IMR-90 (cell line): ENCODE results near the gene TENT5A. TPM values are rescaled to one million over a fixed set of nuclear protein-coding genes. Genes with fewer than 3 reads are reported as not detected.

ENCODE experiments used
- ATAC-seq: fragments of 200-7000 bp; cut with Tn5 transposase; 2 replicates; pipeline ENCODE4 v1.9.1; 2020; ENCODE audit warnings: low read depth, mild to moderate bottlenecking, moderate library complexity
- BruUV-seq: library from RNA; stranded (reverse); fragments of 400-500 nt; replicated peaks from 2 replicates; lab custom pipeline; 2021; lab: Mats Ljungman, UMichigan
- CTCF ChIA-PET: fragments of 300-600 bp; formaldehyde crosslinking; extraction: SDS; loops from one replicate; lab custom pipeline; 2021; ENCODE audit warnings: antibody characterized with exemption; lab: Yijun Ruan, JAX
- POLR2A ChIA-PET: fragments of 300-600 bp; sonication (Branson Sonifier 250); formaldehyde crosslinking; loops from one replicate; lab custom pipeline; 2022; ENCODE audit warnings: antibody characterized with exemption; ENCODE audit not compliant: unreplicated experiment; lab: Charles Lee
- DNase-seq: peaks from one replicate; pipeline ENCODE4 v3.0.0; 2013
- H2AFZ ChIP-seq: replicated peaks from 2 replicates; pipeline ENCODE3; 2013; ENCODE audit warnings: low read length, mild to moderate bottlenecking; ENCODE audit not compliant: poor library complexity
- H2AK5ac ChIP-seq: 2 replicates; pipeline ENCODE4 v1.6.1; 2013; ENCODE audit warnings: low read depth, low read length, inconsistent platforms
- H2AK9ac ChIP-seq: replicated peaks from 2 replicates; pipeline ENCODE3; 2013; ENCODE audit warnings: mild to moderate bottlenecking, low read depth, low read length, moderate library complexity; ENCODE audit not compliant: poor library complexity
- H2BK120ac ChIP-seq: 2 replicates; pipeline ENCODE4 v1.6.1; 2013; ENCODE audit warnings: low read depth, low read length, inconsistent platforms
- H2BK15ac ChIP-seq: 3 replicates; pipeline ENCODE4 v1.6.1; 2013; ENCODE audit warnings: low read depth, low read length, inconsistent platforms
- H2BK20ac ChIP-seq: 2 replicates; pipeline ENCODE4 v1.6.1; 2013; ENCODE audit warnings: low read depth, mild to moderate bottlenecking, inconsistent platforms, low read length, moderate library complexity
- H2BK5ac ChIP-seq: 2 replicates; pipeline ENCODE4 v1.6.1; 2013; ENCODE audit warnings: mild to moderate bottlenecking, low read depth, low read length, inconsistent platforms; ENCODE audit not compliant: poor library complexity, severe bottlenecking
- H3K14ac ChIP-seq: replicated peaks from 2 replicates; pipeline ENCODE4 v1.6.1; 2013; ENCODE audit warnings: low read depth, low read length, inconsistent platforms
- H3K18ac ChIP-seq: 2 replicates; pipeline ENCODE4 v1.6.1; 2013; ENCODE audit warnings: low read depth, low read length, control low read depth
- H3K23ac ChIP-seq: 2 replicates; pipeline ENCODE4 v1.6.1; 2013; ENCODE audit warnings: low read depth, low read length, inconsistent platforms
- H3K27ac ChIP-seq: 2 replicates; pipeline ENCODE4 v1.5.1; 2013; ENCODE audit warnings: mild to moderate bottlenecking, control low read depth, low read length; ENCODE audit not compliant: insufficient read depth
- H3K27me3 ChIP-seq: 2 replicates; pipeline ENCODE4 v1.6.1; 2013; ENCODE audit warnings: low read length; ENCODE audit not compliant: control insufficient read depth, insufficient read depth
- H3K36me3 ChIP-seq: 2 replicates; pipeline ENCODE4 v1.6.1; 2013; ENCODE audit warnings: low read length, mixed read lengths; ENCODE audit not compliant: control insufficient read depth, insufficient read depth
- H3K4ac ChIP-seq: 2 replicates; pipeline ENCODE4 v1.6.1; 2013; ENCODE audit warnings: low read depth, low read length, inconsistent platforms
- H3K4me1 ChIP-seq: 2 replicates; pipeline ENCODE4 v1.6.1; 2013; ENCODE audit warnings: low read length, mixed read lengths; ENCODE audit not compliant: control insufficient read depth, insufficient read depth
- H3K4me2 ChIP-seq: 2 replicates; pipeline ENCODE4 v1.6.1; 2013; ENCODE audit warnings: low read depth, mild to moderate bottlenecking, control low read depth, low read length, moderate library complexity
- H3K4me3 ChIP-seq: 2 replicates; pipeline ENCODE4 v1.5.1; 2013; ENCODE audit warnings: low read depth, mild to moderate bottlenecking, control low read depth, low read length, moderate library complexity; ENCODE audit not compliant: insufficient read depth
- H3K56ac ChIP-seq: 2 replicates; pipeline ENCODE4 v1.6.1; 2013; ENCODE audit warnings: low read length, inconsistent platforms; ENCODE audit not compliant: insufficient read depth; ENCODE audit errors: extremely low read depth
- H3K79me1 ChIP-seq, 2 experiments: 2 replicates each; pipeline ENCODE4 v1.6.1; 2013; ENCODE audit warnings: low read length in 2 of 2, inconsistent platforms in 1 of 2, low read depth in 1 of 2
- H3K9ac ChIP-seq: 2 replicates; pipeline ENCODE4 v1.6.1; 2013; ENCODE audit warnings: low read depth, low read length, control low read depth
- H3K9me1 ChIP-seq: 2 replicates; pipeline ENCODE4 v1.6.1; 2013; ENCODE audit warnings: low read length, inconsistent platforms; ENCODE audit not compliant: insufficient read depth
- H3K9me3 ChIP-seq: 2 replicates; pipeline ENCODE4 v1.6.1; 2013; ENCODE audit warnings: low read length; ENCODE audit not compliant: control insufficient read depth, insufficient read depth
- H4K20me1 ChIP-seq: 2 replicates; pipeline ENCODE4 v1.6.1; 2013; ENCODE audit warnings: low read length, inconsistent platforms; ENCODE audit not compliant: insufficient read depth
- H4K5ac ChIP-seq: 2 replicates; pipeline ENCODE4 v1.6.1; 2013; ENCODE audit warnings: mild to moderate bottlenecking, low read depth, low read length, control low read depth
- H4K8ac ChIP-seq, 2 experiments: 2 replicates each; pipeline ENCODE4 v1.6.1; 2013; ENCODE audit warnings: low read depth in 2 of 2, low read length in 2 of 2, control low read depth in 1 of 2, inconsistent platforms in 1 of 2
- H4K91ac ChIP-seq: 2 replicates; pipeline ENCODE4 v1.6.1; 2013; ENCODE audit warnings: low read depth, low read length, inconsistent platforms; ENCODE audit not compliant: insufficient read depth
- BHLHE40 ChIP-seq: fragments of 150-350 bp; IDR thresholded peaks from 2 replicates; pipeline ENCODE4 v1.6.1; 2016; ENCODE audit warnings: mild to moderate bottlenecking, low read depth, low read length
- CEBPB ChIP-seq: IDR thresholded peaks from 2 replicates; pipeline ENCODE4 v1.6.1; 2012; ENCODE audit warnings: low read depth, low read length, improper control_type of control experiment
- CHD1 ChIP-seq: IDR thresholded peaks from 2 replicates; pipeline ENCODE4 v1.6.1; 2012; ENCODE audit warnings: low read depth, low read length, improper control_type of control experiment
- MAFK ChIP-seq: IDR thresholded peaks from 2 replicates; pipeline ENCODE4 v1.6.1; 2012; ENCODE audit warnings: low read depth, low read length, improper control_type of control experiment
- MAZ ChIP-seq: IDR thresholded peaks from 2 replicates; pipeline ENCODE4 v1.6.1; 2012; ENCODE audit warnings: low read depth, mild to moderate bottlenecking, low read length, improper control_type of control experiment, moderate library complexity, borderline replicate concordance
- NFE2L2 ChIP-seq: fragments of 150-350 bp; IDR thresholded peaks from 2 replicates; pipeline ENCODE4 v1.6.1; 2016; ENCODE audit warnings: low read depth, mild to moderate bottlenecking, low read length
- POLR2A ChIP-seq: IDR thresholded peaks from 2 replicates; pipeline ENCODE4 v1.6.1; 2012; ENCODE audit warnings: mild to moderate bottlenecking, low read depth, low read length
- RAD21 ChIP-seq: IDR thresholded peaks from 2 replicates; pipeline ENCODE4 v1.6.1; 2012; ENCODE audit warnings: low read length, improper control_type of control experiment
- RCOR1 ChIP-seq: IDR thresholded peaks from 2 replicates; pipeline ENCODE4 v1.6.1; 2012; ENCODE audit warnings: mild to moderate bottlenecking, low read length, improper control_type of control experiment; ENCODE audit not compliant: insufficient replicate concordance
- RFX5 ChIP-seq: IDR thresholded peaks from 2 replicates; pipeline ENCODE4 v1.8.0; 2012; ENCODE audit warnings: low read depth, mild to moderate bottlenecking, low read length, moderate library complexity
- WGBS, 2 experiments: methylation state at CpG; one replicate each; pipeline versions ENCODE4 v1.1.5 to v1.1.7; 2013; ENCODE audit warnings: missing lambda C conversion rate in 2 of 2; ENCODE audit not compliant: insufficient read length in 1 of 2; ENCODE audit errors: extremely low coverage in 2 of 2; 5-methylcytosine and 5-hydroxymethylcytosine counted together
- dilution Hi-C: fragments of 300-500 bp; cut with HindIII; formaldehyde crosslinking; loops from one replicate; pipeline ENCODE4 v1.14.3; 2018; ENCODE audit warnings: low sequenced_read_pairs; ENCODE audit not compliant: unreplicated experiment
- in situ Hi-C: fragments of 300-500 bp; cut with MboI; formaldehyde crosslinking; loops from 3 replicates; pipeline ENCODE4 v1.14.3; 2019; ENCODE audit warnings: low sequenced_read_pairs, inconsistent platforms, mixed read lengths
- intact Hi-C: fragments of 100-400 bp; cut with micrococcal nuclease; formaldehyde crosslinking; loops from 2 replicates; pipeline ENCODE4 v1.10.0; 2022
- polyA plus RNA-seq, 3 experiments: library from polyadenylated mRNA; depleted of rRNA; stranded (reverse); fragments of >200 nt; gene quantifications; 2 replicates each; pipeline ENCODE4 v1.2.3, GENCODE V29; 2012; ENCODE audit warnings: low replicate concordance in 1 of 3
- total RNA-seq: library from RNA; depleted of rRNA; stranded (reverse); fragments of >200 nt; gene quantifications from 2 replicates; pipeline ENCODE4 v1.2.3, GENCODE V29; 2012
- TF ChIP-seq, protein P1 (sequence below): fragments of 150-350 bp; IDR thresholded peaks from 2 replicates; pipeline ENCODE4 v1.6.1; 2016; ENCODE audit warnings: low read depth, mild to moderate bottlenecking, low read length, moderate library complexity, borderline replicate concordance
- TF ChIP-seq, protein P2 (sequence below): conservative IDR thresholded peaks from 2 replicates; pipeline ENCODE4 v1.5.1; 2012; ENCODE audit warnings: mild to moderate bottlenecking, low read depth, low read length, improper control_type of control experiment
- TF ChIP-seq, protein P3 (sequence below): fragments of 150-350 bp; IDR thresholded peaks from 2 replicates; pipeline ENCODE4 v1.6.1; 2017; ENCODE audit warnings: mild to moderate bottlenecking, antibody characterized with exemption, low read length, low read depth

The TENT5A gene
- total and polyA plus RNA-seq, 2 of the 4 experiments (the other 2 are of a cell fraction) = 3.5 to 10.8 TPM

DNA sequence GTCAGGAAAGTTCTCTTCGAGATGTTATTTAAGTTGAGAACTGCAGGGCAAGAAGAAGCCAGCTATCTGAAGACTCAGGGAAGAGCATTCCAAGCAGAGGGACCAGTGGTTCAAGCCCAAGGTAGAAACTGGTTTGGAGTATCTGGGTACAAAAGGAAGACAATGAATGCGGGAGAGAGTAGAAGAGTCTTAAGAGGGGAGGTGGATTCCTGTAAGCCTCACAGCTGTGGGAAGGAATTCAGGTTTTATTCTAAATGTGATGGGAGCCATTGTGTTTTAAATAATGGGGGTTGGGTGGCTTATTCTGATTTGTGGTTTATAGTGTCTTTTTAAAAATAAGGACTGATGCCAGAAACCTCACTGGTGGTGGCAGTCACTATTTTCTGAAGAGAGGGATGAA is 37.6 kb upstream of the TENT5A start:
- no peak overlapping the region for H3K4me3 ChIP-seq
- H2BK5ac ChIP-seq = no peak overlapping the region
- no peaks in the 10 kb centered on the region for H3K79me1 ChIP-seq
- dilution Hi-C loops (no loop called here), in situ Hi-C loops (no loop called here), intact Hi-C loops (no loop called here)
- no peaks in the 10 kb centered on the region for H3K9me3 ChIP-seq
- H3K9ac ChIP-seq = no peak overlapping the region
- no peaks in the 10 kb centered on the region for H3K27me3 ChIP-seq
- ChIA-PET POLR2A (no interaction called here), CTCF (no interaction called here)
- no peak overlapping the region for H2AFZ ChIP-seq
- H2BK15ac ChIP-seq = no peak overlapping the region
- no peaks in the 10 kb centered on the region for H4K20me1 ChIP-seq
- no peak overlapping the region for H4K8ac ChIP-seq
- H4K5ac ChIP-seq = no peak overlapping the region
- H2BK20ac ChIP-seq = no peak overlapping the region
- ATAC-seq (no peak), DNase-seq (no peak)
- H3K36me3 ChIP-seq = no peaks in the 10 kb centered on the region
- no peak overlapping the region for H3K27ac ChIP-seq
- TF ChIP-seq, protein P1, sequence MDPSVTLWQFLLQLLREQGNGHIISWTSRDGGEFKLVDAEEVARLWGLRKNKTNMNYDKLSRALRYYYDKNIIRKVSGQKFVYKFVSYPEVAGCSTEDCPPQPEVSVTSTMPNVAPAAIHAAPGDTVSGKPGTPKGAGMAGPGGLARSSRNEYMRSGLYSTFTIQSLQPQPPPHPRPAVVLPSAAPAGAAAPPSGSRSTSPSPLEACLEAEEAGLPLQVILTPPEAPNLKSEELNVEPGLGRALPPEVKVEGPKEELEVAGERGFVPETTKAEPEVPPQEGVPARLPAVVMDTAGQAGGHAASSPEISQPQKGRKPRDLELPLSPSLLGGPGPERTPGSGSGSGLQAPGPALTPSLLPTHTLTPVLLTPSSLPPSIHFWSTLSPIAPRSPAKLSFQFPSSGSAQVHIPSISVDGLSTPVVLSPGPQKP = no peak
- TF ChIP-seq, protein P2, sequence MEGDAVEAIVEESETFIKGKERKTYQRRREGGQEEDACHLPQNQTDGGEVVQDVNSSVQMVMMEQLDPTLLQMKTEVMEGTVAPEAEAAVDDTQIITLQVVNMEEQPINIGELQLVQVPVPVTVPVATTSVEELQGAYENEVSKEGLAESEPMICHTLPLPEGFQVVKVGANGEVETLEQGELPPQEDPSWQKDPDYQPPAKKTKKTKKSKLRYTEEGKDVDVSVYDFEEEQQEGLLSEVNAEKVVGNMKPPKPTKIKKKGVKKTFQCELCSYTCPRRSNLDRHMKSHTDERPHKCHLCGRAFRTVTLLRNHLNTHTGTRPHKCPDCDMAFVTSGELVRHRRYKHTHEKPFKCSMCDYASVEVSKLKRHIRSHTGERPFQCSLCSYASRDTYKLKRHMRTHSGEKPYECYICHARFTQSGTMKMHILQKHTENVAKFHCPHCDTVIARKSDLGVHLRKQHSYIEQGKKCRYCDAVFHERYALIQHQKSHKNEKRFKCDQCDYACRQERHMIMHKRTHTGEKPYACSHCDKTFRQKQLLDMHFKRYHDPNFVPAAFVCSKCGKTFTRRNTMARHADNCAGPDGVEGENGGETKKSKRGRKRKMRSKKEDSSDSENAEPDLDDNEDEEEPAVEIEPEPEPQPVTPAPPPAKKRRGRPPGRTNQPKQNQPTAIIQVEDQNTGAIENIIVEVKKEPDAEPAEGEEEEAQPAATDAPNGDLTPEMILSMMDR = no peak
- TF ChIP-seq CEBPB = no peak
- no peak for TF ChIP-seq RAD21
- TF ChIP-seq MAZ = no peak
- TF ChIP-seq, protein P3, sequence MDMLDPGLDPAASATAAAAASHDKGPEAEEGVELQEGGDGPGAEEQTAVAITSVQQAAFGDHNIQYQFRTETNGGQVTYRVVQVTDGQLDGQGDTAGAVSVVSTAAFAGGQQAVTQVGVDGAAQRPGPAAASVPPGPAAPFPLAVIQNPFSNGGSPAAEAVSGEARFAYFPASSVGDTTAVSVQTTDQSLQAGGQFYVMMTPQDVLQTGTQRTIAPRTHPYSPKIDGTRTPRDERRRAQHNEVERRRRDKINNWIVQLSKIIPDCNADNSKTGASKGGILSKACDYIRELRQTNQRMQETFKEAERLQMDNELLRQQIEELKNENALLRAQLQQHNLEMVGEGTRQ = no peak
- TF ChIP-seq NFE2L2 = no peak
- TF ChIP-seq RFX5 = no peak
- no peak for TF ChIP-seq MAFK
- no peak for TF ChIP-seq RCOR1
- TF ChIP-seq POLR2A = no peak
- no peak for TF ChIP-seq CHD1
- no peak for TF ChIP-seq BHLHE40
- H4K91ac ChIP-seq = no peak overlapping the region
- no peak overlapping the region for H2BK120ac ChIP-seq
- H3K14ac ChIP-seq = no peak overlapping the region
- H3K23ac ChIP-seq = no peak overlapping the region
- no peak overlapping the region for H3K4me2 ChIP-seq
- H3K4ac ChIP-seq = no peak overlapping the region
- H2AK5ac ChIP-seq = no peak overlapping the region
- H3K4me1 ChIP-seq = peaks cover 3% of the 10 kb centered on the region; the same call in 1 of the 2 replicates
- H3K56ac ChIP-seq = no peak overlapping the region
- no peak overlapping the region for H3K18ac ChIP-seq
- no TSS peak for BruUV-seq
- H3K9me1 ChIP-seq = 0 out of 2 replicates have a peak, but pooled peaks cover 3% of the 10 kb centered on the region
- no peak overlapping the region for H2AK9ac ChIP-seq
- 89% methylated on average over 2 of the region's 2 CpGs; no CpG with 5 or more reads in 1 of the 2 experiments for WGBS, 2 experiments
